Loucy (cell line): ENCODE results near the gene TRERF1.
A peak's percentile ranks its signal among the peaks of the same experiment; 100 is the strongest.

Source experiments
- H2AFZ ChIP-seq: fragments of 200-600 bp; sonication (generic); 2 replicates; pipeline ENCODE4 v1.6.0; 2016; ENCODE audit warnings: antibody characterized with exemption, mild to moderate bottlenecking, low read length, moderate library complexity
- H3F3A ChIP-seq: fragments of 200-600 bp; 2 replicates; pipeline ENCODE4 v1.6.0; 2016; ENCODE audit warnings: antibody characterized with exemption, low read depth, mild to moderate bottlenecking
- H3K27me3 ChIP-seq: fragments of 200-600 bp; sonication (generic); 2 replicates; pipeline ENCODE4 v1.6.1; 2014; ENCODE audit warnings: low read length, mild to moderate bottlenecking; ENCODE audit not compliant: insufficient read depth, poor library complexity, severe bottlenecking
- H3K36me3 ChIP-seq: fragments of 200-600 bp; sonication (generic); 2 replicates; pipeline ENCODE4 v1.6.1; 2016; ENCODE audit warnings: low read length; ENCODE audit not compliant: insufficient read depth
- H3K4me1 ChIP-seq: fragments of 200-600 bp; sonication (generic); 2 replicates; pipeline ENCODE4 v1.5.1; 2014; ENCODE audit warnings: low read length, mild to moderate bottlenecking; ENCODE audit not compliant: insufficient read depth, poor library complexity, severe bottlenecking
- H3K4me2 ChIP-seq: fragments of 200-600 bp; sonication (generic); 2 replicates; pipeline ENCODE4 v1.6.0; 2014; ENCODE audit warnings: antibody characterized with exemption, low read length, low read depth, mild to moderate bottlenecking; ENCODE audit not compliant: poor library complexity, severe bottlenecking
- H3K4me3 ChIP-seq: fragments of 200-600 bp; sonication (generic); 2 replicates; pipeline ENCODE4 v1.5.1; 2014; ENCODE audit warnings: low read length, mild to moderate bottlenecking, mixed read lengths; ENCODE audit not compliant: poor library complexity, severe bottlenecking
- H3K79me2 ChIP-seq: fragments of 200-600 bp; sonication (generic); 2 replicates; pipeline ENCODE4 v1.6.1; 2014; ENCODE audit warnings: low read length; ENCODE audit not compliant: insufficient read depth
- H3K9ac ChIP-seq: fragments of 200-600 bp; sonication (generic); 2 replicates; pipeline ENCODE4 v1.6.0; 2014; ENCODE audit warnings: mild to moderate bottlenecking, low read depth, low read length, moderate library complexity; ENCODE audit not compliant: poor library complexity, severe bottlenecking
- H3K9me2 ChIP-seq: fragments of 200-600 bp; sonication (generic); replicated peaks from 2 replicates; pipeline ENCODE4 v1.6.1; 2016; ENCODE audit warnings: low read depth, low read length, mixed read lengths
- H3K9me3 ChIP-seq: fragments of 200-600 bp; sonication (generic); 2 replicates; pipeline ENCODE4 v1.6.1; 2014; ENCODE audit warnings: mild to moderate bottlenecking, antibody characterized with exemption, low read length, low read depth; ENCODE audit not compliant: insufficient read depth
- H4K20me1 ChIP-seq: fragments of 200-600 bp; sonication (generic); 2 replicates; pipeline ENCODE4 v1.6.0; 2014; ENCODE audit warnings: antibody characterized with exemption, low read length, mild to moderate bottlenecking; ENCODE audit not compliant: insufficient read depth, poor library complexity, severe bottlenecking
- CTCF ChIP-seq: fragments of 200-600 bp; sonication (generic); conservative IDR thresholded peaks from 2 replicates; pipeline ENCODE4 v1.5.1; 2014; ENCODE audit warnings: mild to moderate bottlenecking, antibody characterized with exemption, low read length
- EZH2phosphoT487 ChIP-seq: fragments of 200-600 bp; IDR thresholded peaks from 2 replicates; pipeline ENCODE4 v1.6.1; 2018; ENCODE audit warnings: antibody characterized with exemption, mild to moderate bottlenecking, moderate library complexity, borderline replicate concordance

Gene TRERF1

GRCh38 chr6:42450477-42451332 is 1.0 kb downstream of the TRERF1 start:
- H3K4me1 ChIP-seq, result peaks cover 48% of the 10 kb centered on the region
- no peaks in the 10 kb centered on the region for H3K9me2 ChIP-seq
- peak overlapping the region; percentile 93 for H3K9ac ChIP-seq
- no peaks in the 10 kb centered on the region for H3K36me3 ChIP-seq
- TF ChIP-seq EZH2phosphoT487 (no peak), CTCF (no peak)
- peaks cover 58% of the 10 kb centered on the region for H3K79me2 ChIP-seq
- no peaks in the 10 kb centered on the region for H3F3A ChIP-seq
- no peaks in the 10 kb centered on the region for H3K27me3 ChIP-seq
- peaks cover 26% of the 10 kb centered on the region for H4K20me1 ChIP-seq
- peak overlapping the region; percentile 83 for H3K4me3 ChIP-seq
- peak overlapping the region; percentile 90 for H2AFZ ChIP-seq
- peak overlapping the region; percentile 86 for H3K4me2 ChIP-seq
- no peaks in the 10 kb centered on the region for H3K9me3 ChIP-seq

GRCh38 chr6:42449917-42450476 is 1.7 kb downstream of the TRERF1 start:
- no peak overlapping the region for H2AFZ ChIP-seq
- no peaks in the 10 kb centered on the region for H3K36me3 ChIP-seq
- H3K27me3 ChIP-seq, result no peaks in the 10 kb centered on the region
- no peaks in the 10 kb centered on the region for H3K9me2 ChIP-seq
- no peaks in the 10 kb centered on the region for H3F3A ChIP-seq
- H3K9me3 ChIP-seq, result no peaks in the 10 kb centered on the region
- peak overlapping the region; percentile 93 for H3K9ac ChIP-seq
- H3K4me1 ChIP-seq, result peaks cover 52% of the 10 kb centered on the region
- peaks cover 30% of the 10 kb centered on the region for H4K20me1 ChIP-seq
- peak overlapping the region; percentile 83 for H3K4me3 ChIP-seq
- peaks cover 65% of the 10 kb centered on the region for H3K79me2 ChIP-seq
- H3K4me2 ChIP-seq, result peak overlapping the region; percentile 86
- TF ChIP-seq CTCF (no peak), EZH2phosphoT487 (no peak)

- H3K9ac ChIP-seq, result peak overlapping the region; percentile 93
- H3K4me2 ChIP-seq, result peak overlapping the region; percentile 86
- H3K79me2 ChIP-seq, result peaks cover 74% of the 10 kb centered on the region
Measured at GRCh38 chr6:42448927-42449659, 2.6 kb downstream of the TRERF1 start.

More at GRCh38 chr6:42448927-42449659, 2.6 kb downstream of the TRERF1 start:
- Histone ChIP-seq H3K9me3 (no peaks in the 10 kb centered on the region), H3K36me3 (no peaks in the 10 kb centered on the region), H3K9me2 (no peaks in the 10 kb centered on the region), H3K27me3 (no peaks in the 10 kb centered on the region), H3K4me3 (peak overlapping the region; percentile 83), H3K4me1 (peaks cover 58% of the 10 kb centered on the region), H4K20me1 (peaks cover 38% of the 10 kb centered on the region), H3F3A (no peaks in the 10 kb centered on the region), H2AFZ (no peak overlapping the region)
- no peak for TF ChIP-seq EZH2phosphoT487
- no peak for TF ChIP-seq CTCF
